ENCODE measurements around the gene TMEM116.
"Not testable (repeated sequence)": the region's sequence is repeated elsewhere in the genome, so short reads cannot be mapped to it uniquely, and the experiment has no call there.

The TMEM116 gene

GRCh38 chr12:111999129-111999528 lies 13.8 kb downstream of the TMEM116 start:
- H3K9me3 ChIP-seq (ENCODE audit: control insufficient read depth, insufficient read depth, low read depth, low read length); H3K27ac ChIP-seq (ENCODE audit: extremely low read depth, low read depth, low read length); POLR2A ChIA-PET; H3K4me1 ChIP-seq (ENCODE audit: control insufficient read depth, insufficient read depth, low read length); H3K4me3 ChIP-seq (ENCODE audit: low read depth, low read length); H3K36me3 ChIP-seq (ENCODE audit: control insufficient read depth in 2 of 2, insufficient read depth in 1 of 2, low read length in 2 of 2): not testable (repeated sequence)
- TF ChIP-seq ZNF140 (tag by site-specific recombination; IDR thresholded peaks at IDR 0.05), result 0 out of 2 replicates have a peak, but pooled peaks have one; percentile 30
- CTCF ChIA-PET, result interaction anchor here (1.7 kb wide), 1 partner anchor 14 kb away, joined by 4 read pairs; the partner anchor contains the start of genes ERP29 and TMEM116

- TF ChIP-seq ZNF362 (tag by site-specific recombination; IDR thresholded peaks at IDR 0.05) (no peak), ZNF223 (tag by site-specific recombination; IDR thresholded peaks at IDR 0.05) (no peak), ZNF121 (tag by site-specific recombination; IDR thresholded peaks at IDR 0.05) (no peak), PRDM2 (tag by site-specific recombination; IDR thresholded peaks at IDR 0.05; ENCODE audit: borderline replicate concordance) (no peak)
- ChIA-PET CTCF (interaction anchor here (0.6 to 1.7 kb wide), 2 partner anchors 15 to 1050 kb away, joined by 3 to 4 read pairs; partner anchors contain the start of genes ERP29 and TMEM116), POLR2A (interaction anchor here (0.6 kb wide), 1 partner anchor 22 kb away, joined by 3 read pairs; no protein-coding TSS in a partner anchor)
- Histone ChIP-seq H3K4me3 (ENCODE audit: low read depth, low read length) (no peak overlapping the region), H3K27ac (ENCODE audit: extremely low read depth, low read depth, low read length) (no peak overlapping the region), H3K9me3 (ENCODE audit: control insufficient read depth, insufficient read depth, low read depth, low read length) (no peaks in the 10 kb centered on the region), H3K36me3 (ENCODE audit: control insufficient read depth in 2 of 2, insufficient read depth in 1 of 2, low read length in 2 of 2) (no peaks in the 10 kb centered on the region; a peak in 1 of 3 replicates), H3K4me1 (ENCODE audit: control insufficient read depth, insufficient read depth, low read length) (no peaks in the 10 kb centered on the region)
Observed at GRCh38 chr12:111998015-111998414, 14.9 kb downstream of the TMEM116 start.

- no peaks in the 10 kb centered on the region for H3K4me1 ChIP-seq (ENCODE audit: control insufficient read depth, insufficient read depth, low read length)
- no peaks in the 10 kb centered on the region for H3K9me3 ChIP-seq (ENCODE audit: control insufficient read depth, insufficient read depth, low read depth, low read length)
- TF ChIP-seq ZNF324 (tag by site-specific recombination; IDR thresholded peaks at IDR 0.05) (no peak), PRDM1 (tag by site-specific recombination; IDR thresholded peaks at IDR 0.05) (no peak), ZNF223 (tag by site-specific recombination; IDR thresholded peaks at IDR 0.05) (no peak), KLF9 (tag by site-specific recombination; IDR thresholded peaks at IDR 0.05; ENCODE audit: low read depth) (no peak), ZNF335 (tag by site-specific recombination; conservative IDR thresholded peaks at IDR 0.05) (no peak), ZFHX2 (tag by site-specific recombination; conservative IDR thresholded peaks at IDR 0.05) (no peak), ZNF221 (tag by site-specific recombination; IDR thresholded peaks at IDR 0.05; ENCODE audit: borderline replicate concordance) (no peak), ZNF692 (tag by site-specific recombination; IDR thresholded peaks at IDR 0.05) (no peak)
- no peak overlapping the region for H3K27ac ChIP-seq (ENCODE audit: extremely low read depth, low read depth, low read length)
- H3K4me3 ChIP-seq (ENCODE audit: low read depth, low read length), result no peak overlapping the region
- POLR2A ChIA-PET, result no interaction called here
- CTCF ChIA-PET, result interaction anchor here (1.7 kb wide), 1 partner anchor 16 kb away, joined by 4 read pairs; the partner anchor contains the start of genes ERP29 and TMEM116
- H3K36me3 ChIP-seq (ENCODE audit: control insufficient read depth in 2 of 2, insufficient read depth in 1 of 2, low read length in 2 of 2), result no peaks in the 10 kb centered on the region; a peak in 1 of 3 replicates
Observed at GRCh38 chr12:111997300-111997699, 15.7 kb downstream of the TMEM116 start.

Data from HEK293 (cell line).